Measurements from ENCODE around the gene NSD1.

NSD1 gene, protein sequence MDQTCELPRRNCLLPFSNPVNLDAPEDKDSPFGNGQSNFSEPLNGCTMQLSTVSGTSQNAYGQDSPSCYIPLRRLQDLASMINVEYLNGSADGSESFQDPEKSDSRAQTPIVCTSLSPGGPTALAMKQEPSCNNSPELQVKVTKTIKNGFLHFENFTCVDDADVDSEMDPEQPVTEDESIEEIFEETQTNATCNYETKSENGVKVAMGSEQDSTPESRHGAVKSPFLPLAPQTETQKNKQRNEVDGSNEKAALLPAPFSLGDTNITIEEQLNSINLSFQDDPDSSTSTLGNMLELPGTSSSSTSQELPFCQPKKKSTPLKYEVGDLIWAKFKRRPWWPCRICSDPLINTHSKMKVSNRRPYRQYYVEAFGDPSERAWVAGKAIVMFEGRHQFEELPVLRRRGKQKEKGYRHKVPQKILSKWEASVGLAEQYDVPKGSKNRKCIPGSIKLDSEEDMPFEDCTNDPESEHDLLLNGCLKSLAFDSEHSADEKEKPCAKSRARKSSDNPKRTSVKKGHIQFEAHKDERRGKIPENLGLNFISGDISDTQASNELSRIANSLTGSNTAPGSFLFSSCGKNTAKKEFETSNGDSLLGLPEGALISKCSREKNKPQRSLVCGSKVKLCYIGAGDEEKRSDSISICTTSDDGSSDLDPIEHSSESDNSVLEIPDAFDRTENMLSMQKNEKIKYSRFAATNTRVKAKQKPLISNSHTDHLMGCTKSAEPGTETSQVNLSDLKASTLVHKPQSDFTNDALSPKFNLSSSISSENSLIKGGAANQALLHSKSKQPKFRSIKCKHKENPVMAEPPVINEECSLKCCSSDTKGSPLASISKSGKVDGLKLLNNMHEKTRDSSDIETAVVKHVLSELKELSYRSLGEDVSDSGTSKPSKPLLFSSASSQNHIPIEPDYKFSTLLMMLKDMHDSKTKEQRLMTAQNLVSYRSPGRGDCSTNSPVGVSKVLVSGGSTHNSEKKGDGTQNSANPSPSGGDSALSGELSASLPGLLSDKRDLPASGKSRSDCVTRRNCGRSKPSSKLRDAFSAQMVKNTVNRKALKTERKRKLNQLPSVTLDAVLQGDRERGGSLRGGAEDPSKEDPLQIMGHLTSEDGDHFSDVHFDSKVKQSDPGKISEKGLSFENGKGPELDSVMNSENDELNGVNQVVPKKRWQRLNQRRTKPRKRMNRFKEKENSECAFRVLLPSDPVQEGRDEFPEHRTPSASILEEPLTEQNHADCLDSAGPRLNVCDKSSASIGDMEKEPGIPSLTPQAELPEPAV (N-terminal part only)

DNA sequence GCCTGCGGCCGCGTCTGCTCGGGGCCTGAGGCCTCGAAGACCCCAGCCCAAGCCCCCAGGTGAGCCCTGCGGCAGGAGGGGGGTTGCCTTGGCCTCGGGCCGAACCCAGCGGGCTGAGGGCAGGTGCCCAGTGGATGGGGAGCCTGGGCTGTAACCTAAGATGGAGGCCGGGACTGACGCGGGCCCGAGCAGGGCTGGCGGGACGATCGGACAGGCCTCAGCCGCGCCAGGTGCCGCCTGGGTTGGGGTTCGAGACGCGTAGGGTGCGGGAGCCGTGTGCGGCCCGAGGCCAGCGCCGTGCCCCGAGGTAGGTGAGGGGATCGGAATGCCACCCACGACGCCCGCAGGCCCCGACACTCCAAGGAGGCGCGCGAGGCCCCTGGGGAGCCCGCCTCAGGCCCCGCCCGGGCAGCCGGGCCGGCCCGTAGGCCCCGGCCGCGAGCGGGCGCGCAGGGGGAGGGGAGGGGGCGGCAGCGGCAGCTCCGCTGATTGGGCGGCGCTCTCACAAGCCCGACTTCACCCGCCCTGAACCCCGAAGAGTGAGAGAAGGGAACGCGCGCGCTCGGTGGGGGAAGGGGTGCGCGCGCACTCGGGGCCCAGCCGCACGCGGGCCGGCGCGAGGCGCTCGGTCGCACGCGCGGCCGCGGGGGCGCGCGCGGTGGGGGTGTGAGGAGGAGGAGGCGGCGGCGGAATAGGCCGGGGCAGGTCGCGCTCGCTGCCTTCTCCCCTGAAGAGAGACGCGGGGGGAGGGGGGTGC lies at the start of gene NSD1:
Gene NSD1 (plus strand): TSS at position 678 of the 757 bp plus-strand sequence. CDS start 1,331 bp downstream, outside the sequence.
- peak; percentile 49 to 83 for DNase-seq (ENCODE audit: extremely low read depth in 1 of 2, low read depth in 1 of 2)

- DNase-seq (ENCODE audit: extremely low read depth in 1 of 2, low read depth in 1 of 2) = no peak
These were observed 49.4 kb upstream of the NSD1 start for GRCh38 chr5:177084175-177084574.

DNA sequence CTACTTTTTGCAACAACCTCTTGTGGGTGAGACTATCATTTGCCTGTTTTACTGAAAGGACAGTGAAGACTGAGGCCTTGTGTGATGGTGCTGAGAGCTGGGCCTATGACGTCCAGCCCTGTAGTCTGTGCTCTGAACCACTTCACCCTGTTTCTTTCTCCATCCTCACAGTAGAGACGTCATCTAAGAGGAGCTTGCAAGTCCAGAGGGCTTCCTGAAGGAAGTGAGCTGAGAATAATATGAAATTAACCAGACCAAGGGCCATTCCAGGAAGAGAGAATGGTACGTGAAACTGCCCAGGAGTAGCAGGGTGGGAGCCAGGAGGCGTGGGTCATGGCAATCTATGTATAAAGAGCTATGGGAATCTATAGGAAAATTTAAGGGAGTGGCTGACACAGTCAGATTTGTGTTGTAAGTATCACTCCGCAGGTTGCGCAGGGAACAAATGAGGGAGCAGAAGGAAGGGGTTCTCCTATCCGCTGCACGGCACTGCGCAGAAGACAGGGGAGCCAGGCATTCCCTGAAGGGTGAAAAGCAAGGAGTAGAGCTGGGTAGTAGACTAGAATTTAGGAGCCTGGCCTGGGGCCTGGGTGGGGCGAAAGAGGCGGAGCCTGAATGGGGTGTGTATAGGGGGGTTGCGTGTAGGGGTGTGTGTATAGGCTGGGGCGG lies 47.5 kb upstream of the NSD1 start:
- no peak for DNase-seq (ENCODE audit: extremely low read depth in 1 of 2, low read depth in 1 of 2)

DNA sequence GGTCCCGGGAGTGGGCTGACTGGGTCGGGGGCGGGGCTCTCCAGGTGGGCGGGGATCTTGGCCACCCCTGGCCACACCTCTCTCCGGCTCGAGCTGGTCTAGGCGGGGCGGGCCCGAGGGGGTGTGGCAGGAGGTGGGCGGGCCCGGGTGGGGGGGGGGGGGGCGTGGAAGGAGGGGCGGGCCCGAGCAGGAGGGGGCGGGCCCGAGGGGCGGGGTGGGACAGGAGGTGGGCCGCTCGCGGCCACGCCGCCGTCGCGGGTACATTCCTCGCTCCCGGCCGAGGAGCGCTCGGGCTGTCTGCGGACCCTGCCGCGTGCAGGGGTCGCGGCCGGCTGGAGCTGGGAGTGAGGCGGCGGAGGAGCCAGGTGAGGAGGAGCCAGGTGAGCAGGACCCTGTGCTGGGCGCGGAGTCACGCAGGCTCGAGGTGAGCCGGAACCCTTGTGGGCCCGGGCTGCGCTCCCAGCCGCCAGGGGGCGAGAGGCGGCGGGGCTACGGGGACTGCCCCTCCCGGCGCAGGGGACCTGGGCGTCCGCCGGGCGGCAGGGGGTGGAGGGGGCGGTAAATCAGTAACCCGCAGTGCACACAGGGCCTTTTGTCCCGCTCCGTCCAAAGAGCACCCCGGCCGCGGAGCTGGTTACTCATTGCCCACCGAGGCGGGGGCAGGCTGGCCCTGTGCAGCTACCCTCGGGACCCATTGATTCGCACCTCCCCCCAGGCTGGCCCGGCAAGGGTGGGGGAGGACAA lies 46.7 kb upstream of the NSD1 start, which contains the start of gene FGFR4:
Gene FGFR4 (plus strand): TSS at position 262 of the 744 bp plus-strand sequence. CDS start 2,688 bp downstream, outside the sequence.
- peak; percentile 24 to 48 for DNase-seq (ENCODE audit: extremely low read depth in 1 of 2, low read depth in 1 of 2)

GRCh38 chr5:177087398-177088005 lies 46.1 kb upstream of the NSD1 start:
- no peak for DNase-seq (ENCODE audit: extremely low read depth in 1 of 2, low read depth in 1 of 2)

DNA sequence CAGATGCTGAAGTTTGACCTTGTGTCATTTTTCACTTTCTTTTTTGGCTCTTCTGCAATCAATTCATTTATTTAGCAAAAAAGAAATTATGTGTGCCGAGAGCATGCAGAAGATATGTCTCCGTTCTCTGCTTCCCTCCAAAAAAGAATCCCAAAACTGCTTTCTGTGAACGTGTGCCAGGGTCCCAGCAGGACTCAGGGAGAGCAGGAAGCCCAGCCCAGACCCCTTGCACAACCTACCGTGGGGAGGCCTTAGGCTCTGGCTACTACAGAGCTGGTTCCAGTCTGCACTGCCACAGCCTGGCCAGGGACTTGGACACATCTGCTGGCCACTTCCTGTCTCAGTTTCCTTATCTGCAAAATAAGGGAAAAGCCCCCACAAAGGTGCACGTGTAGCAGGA lies 44.4 kb upstream of the NSD1 start:
- DNase-seq (ENCODE audit: extremely low read depth in 1 of 2, low read depth in 1 of 2) = no peak

- DNase-seq (ENCODE audit: extremely low read depth in 1 of 2, low read depth in 1 of 2) = no peak
These were observed 43.5 kb upstream of the NSD1 start for GRCh38 chr5:177089825-177090641.

DNA sequence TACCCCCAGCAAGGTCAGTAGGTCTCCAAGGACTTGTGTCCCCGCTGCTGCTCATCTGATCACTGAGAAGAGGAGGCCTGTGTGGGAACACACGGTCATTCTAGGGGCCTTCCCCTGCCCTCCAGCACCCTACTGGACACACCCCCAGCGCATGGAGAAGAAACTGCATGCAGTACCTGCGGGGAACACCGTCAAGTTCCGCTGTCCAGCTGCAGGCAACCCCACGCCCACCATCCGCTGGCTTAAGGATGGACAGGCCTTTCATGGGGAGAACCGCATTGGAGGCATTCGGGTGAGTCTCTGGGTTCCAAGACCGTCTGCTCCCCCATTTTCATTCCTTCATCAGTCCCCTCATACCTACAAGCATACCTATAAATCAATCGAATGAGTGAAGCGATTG lies 42.8 kb upstream of the NSD1 start:
- no peak for DNase-seq (ENCODE audit: extremely low read depth in 1 of 2, low read depth in 1 of 2)

- DNase-seq (ENCODE audit: extremely low read depth in 1 of 2, low read depth in 1 of 2) = no peak
These were observed 42.3 kb upstream of the NSD1 start for GRCh38 chr5:177091232-177091631.

GRCh38 chr5:177092178-177093081 lies 41.1 kb upstream of the NSD1 start:
- no peak for DNase-seq (ENCODE audit: extremely low read depth in 1 of 2, low read depth in 1 of 2)

- no peak for DNase-seq (ENCODE audit: extremely low read depth in 1 of 2, low read depth in 1 of 2)
These were observed 40.4 kb upstream of the NSD1 start for GRCh38 chr5:177093082-177093712.

GRCh38 chr5:177093803-177094202 lies 39.8 kb upstream of the NSD1 start:
- DNase-seq (ENCODE audit: extremely low read depth in 1 of 2, low read depth in 1 of 2) = no peak

DNA sequence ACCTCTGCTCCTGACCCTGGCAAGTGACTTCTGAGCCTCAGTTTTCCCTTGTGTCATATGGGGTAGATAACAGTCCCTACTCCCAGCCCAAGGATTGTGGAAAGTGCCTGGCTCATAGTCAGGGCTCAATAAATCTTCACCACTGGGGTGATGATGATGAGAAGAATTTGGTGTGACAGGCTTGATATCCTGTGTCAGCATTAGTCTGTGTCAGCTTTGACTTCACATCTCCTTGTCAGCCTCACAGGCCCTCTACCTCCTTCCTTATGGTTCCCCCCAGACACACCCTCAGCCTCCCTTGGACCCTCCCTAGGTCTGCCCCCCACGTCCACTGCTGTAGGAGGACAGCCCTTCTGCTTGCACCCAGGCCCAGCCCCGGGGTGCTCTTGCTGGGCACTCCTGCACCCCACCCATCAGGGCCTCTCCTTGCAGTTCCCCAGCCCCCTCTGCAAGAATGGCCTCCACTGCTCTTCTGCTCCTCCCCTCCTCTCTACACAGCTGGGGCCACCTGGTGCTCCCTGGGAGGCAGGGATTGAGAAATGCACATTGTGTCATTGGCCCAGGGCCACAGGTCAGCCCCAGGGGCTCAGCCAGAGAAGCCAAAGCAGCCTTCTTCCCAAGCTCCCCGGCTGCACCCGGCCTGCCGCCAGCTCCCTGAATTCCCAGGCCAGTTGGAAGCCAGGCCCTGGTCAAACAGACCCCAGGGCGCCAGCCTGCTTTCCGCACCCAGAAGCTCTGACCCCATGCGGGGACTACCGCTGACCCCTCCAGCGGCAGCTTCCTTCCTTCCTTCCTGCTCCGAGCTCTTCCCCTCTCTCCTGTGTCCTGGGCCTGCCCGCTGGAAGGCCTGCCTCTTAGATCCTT lies 39.1 kb upstream of the NSD1 start:
- no peak for DNase-seq (ENCODE audit: extremely low read depth in 1 of 2, low read depth in 1 of 2)

DNA sequence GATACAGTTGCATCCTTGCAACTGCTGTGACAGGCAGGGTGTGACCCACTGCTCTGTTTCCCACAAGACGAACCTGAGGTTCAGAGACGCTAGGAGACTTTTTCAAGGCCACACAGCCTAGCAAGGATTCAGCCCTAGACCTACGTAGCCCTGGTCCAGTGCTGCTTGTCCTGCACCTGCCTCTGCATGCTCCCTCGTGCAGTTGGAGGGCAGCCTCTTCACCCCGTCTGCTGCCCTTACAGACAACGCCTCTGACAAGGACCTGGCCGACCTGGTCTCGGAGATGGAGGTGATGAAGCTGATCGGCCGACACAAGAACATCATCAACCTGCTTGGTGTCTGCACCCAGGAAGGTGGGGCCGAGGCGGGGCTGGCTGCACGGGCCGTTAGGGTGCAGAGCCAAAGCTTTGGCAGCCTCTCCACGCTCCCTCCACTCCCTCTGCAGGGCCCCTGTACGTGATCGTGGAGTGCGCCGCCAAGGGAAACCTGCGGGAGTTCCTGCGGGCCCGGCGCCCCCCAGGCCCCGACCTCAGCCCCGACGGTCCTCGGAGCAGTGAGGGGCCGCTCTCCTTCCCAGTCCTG lies 38.4 kb upstream of the NSD1 start:
- DNase-seq (ENCODE audit: extremely low read depth in 1 of 2, low read depth in 1 of 2) = no peak
